ENCODE results near the gene CHM.

CHM gene

GRCh38 chrX:85995641-85996040, 51.7 kb downstream of the CHM start:
- TF ChIP-seq CTCF (IDR thresholded peaks at IDR 0.05): no peak
- Histone ChIP-seq H3K4me3 (no peak overlapping the region), H3K27ac (no peak overlapping the region)
- DNase-seq (ENCODE audit: low spot score): no peak

DNA sequence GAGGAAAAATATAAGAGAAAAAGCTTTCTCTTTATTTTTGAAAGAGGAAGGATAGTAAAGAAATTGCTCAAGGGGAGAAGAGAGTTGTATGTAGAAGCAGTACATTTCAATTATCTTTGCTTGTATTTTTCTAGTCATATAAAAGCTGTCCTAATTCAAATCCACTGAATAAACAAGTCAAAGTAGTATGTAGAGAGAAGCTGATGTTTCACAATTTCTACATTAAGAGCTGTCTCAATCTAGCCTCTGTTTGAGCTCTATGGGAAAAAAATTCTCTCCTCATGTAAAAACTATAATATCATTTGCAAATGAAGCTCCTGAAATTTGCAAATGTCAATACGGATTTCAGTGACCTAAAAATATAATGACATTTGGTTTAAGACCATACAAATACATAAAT, 52.6 kb downstream of the CHM start:
- no peak overlapping the region for H3K4me3 ChIP-seq
- no peak overlapping the region for H3K27ac ChIP-seq
- no peak for DNase-seq (ENCODE audit: low spot score)
- TF ChIP-seq CTCF (IDR thresholded peaks at IDR 0.05): no peak

- DNase-seq (ENCODE audit: low spot score): no peak
- H3K4me3 ChIP-seq: no peak overlapping the region
- no peak for TF ChIP-seq CTCF (IDR thresholded peaks at IDR 0.05)
- no peak overlapping the region for H3K27ac ChIP-seq
Measured at GRCh38 chrX:85994228-85994627, 53.1 kb downstream of the CHM start.

- TF ChIP-seq CTCF (IDR thresholded peaks at IDR 0.05): no peak
- DNase-seq (ENCODE audit: low spot score): no peak
Measured at GRCh38 chrX:85993539-85994197, 53.7 kb downstream of the CHM start.

DNA sequence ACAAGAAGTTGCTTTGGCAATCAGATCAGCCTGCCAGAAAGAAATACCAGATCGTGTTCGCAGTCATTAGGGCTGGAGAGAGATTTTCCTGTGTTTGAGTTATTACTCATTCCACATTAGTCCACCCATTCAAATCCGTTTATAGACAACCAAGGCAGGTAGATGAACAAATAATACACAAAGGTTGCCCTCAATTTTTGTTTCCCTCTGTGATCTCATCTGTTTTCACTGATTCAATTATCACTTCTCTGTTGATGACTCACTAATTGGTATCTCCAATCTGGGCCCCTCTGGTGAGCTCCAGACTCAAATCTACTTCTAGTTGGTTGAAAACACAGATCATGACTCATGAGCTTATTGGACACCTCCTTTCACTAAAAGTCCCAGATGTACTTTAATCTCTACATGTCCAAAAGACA, 54.5 kb downstream of the CHM start:
- DNase-seq (ENCODE audit: low spot score): no peak
- H3K27ac ChIP-seq: no peak overlapping the region
- H3K4me3 ChIP-seq: no peak overlapping the region
- TF ChIP-seq CTCF (IDR thresholded peaks at IDR 0.05): no peak

More at GRCh38 chrX:85993539-85994197, 53.7 kb downstream of the CHM start:
- Histone ChIP-seq H3K4me3 (no peak overlapping the region), H3K27ac (no peak overlapping the region)

- Histone ChIP-seq H3K4me3 (no peak overlapping the region), H3K27ac (no peak overlapping the region)
- no peak for TF ChIP-seq CTCF (IDR thresholded peaks at IDR 0.05)
- no peak for DNase-seq (ENCODE audit: low spot score)
Measured at GRCh38 chrX:85988353-85988752, 59.0 kb downstream of the CHM start.

DNA sequence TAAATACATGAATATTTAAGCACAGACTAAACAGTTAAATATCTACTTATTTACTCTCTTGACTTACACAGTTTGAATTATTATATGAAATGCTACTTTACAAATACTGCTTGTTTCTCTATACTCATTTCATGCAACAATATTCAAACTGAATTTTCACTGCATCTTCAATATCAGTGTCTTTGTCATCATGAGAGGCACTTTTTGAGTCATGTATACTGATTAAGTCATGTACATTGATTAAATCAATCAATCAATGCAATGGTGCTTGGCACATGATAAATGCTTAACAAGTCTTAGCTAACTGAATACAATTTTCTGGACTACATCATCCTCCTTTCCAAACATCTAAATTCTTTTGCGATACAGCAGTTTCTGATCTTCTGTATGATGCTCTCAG, 67.1 kb downstream of the CHM start:
- no peak for DNase-seq (ENCODE audit: low spot score)
- H3K4me3 ChIP-seq: no peak overlapping the region
- TF ChIP-seq CTCF (IDR thresholded peaks at IDR 0.05): no peak
- H3K27ac ChIP-seq: no peak overlapping the region
